Cardiac muscle cell (in vitro differentiated cells and primary cell): Measurements from ENCODE around the gene NCR3LG1. TPM values are rescaled to one million over a fixed set of nuclear protein-coding genes. Genes with fewer than 3 reads are reported as not detected.

Source experiments
- DNase-seq, 2 donors: peaks; one replicate each; pipeline versions ENCODE4 v3.0.0 to v3.0.0-alpha.2; 2010 to 2017; ENCODE audit warnings: low read depth in 1 of 2, low spot score in 1 of 2
- H3K27ac ChIP-seq: fragments of 200-600 bp; sonication (generic); 2 replicates; pipeline ENCODE4 v1.5.1; 2016
- H3K27me3 ChIP-seq: fragments of 200-600 bp; sonication (generic); 2 replicates; pipeline ENCODE4 v1.6.0; 2016; ENCODE audit warnings: control low read depth
- H3K36me3 ChIP-seq: fragments of 200-600 bp; sonication (generic); 2 replicates; pipeline ENCODE4 v1.5.1; 2016; ENCODE audit warnings: control low read depth
- H3K4me1 ChIP-seq: fragments of 200-600 bp; sonication (generic); 2 replicates; pipeline ENCODE4 v1.8.1; 2017; ENCODE audit warnings: low read depth, mild to moderate bottlenecking, mixed run types
- H3K4me3 ChIP-seq: fragments of 200-600 bp; sonication (generic); 2 replicates; pipeline ENCODE4 v1.5.1; 2016; ENCODE audit warnings: mild to moderate bottlenecking
- H3K9me3 ChIP-seq: fragments of 200-600 bp; sonication (generic); 2 replicates; pipeline ENCODE4 v1.5.1; 2017; ENCODE audit warnings: low read depth, mild to moderate bottlenecking, control low read depth
- CTCF ChIP-seq: IDR thresholded peaks from 2 replicates; pipeline ENCODE4 v1.5.1; 2012; ENCODE audit warnings: low read depth, mild to moderate bottlenecking, low read length
- polyA plus RNA-seq: library from polyadenylated mRNA; unstranded; fragments of >200 nt; fragmentation: Nextera tagmentation; extraction: Ambion mirVana; gene quantifications from 2 replicates; pipeline ENCODE4 v1.2.1, GENCODE V29; 2016
- total RNA-seq: library from RNA; depleted of rRNA; stranded (reverse); fragments of >200 nt; gene quantifications from 2 replicates; pipeline ENCODE4 v1.2.3, GENCODE V29; 2016

NCR3LG1 gene
- total and polyA plus RNA-seq, 2 experiments from 2014 or later = 2.7 to 7.6 TPM

- Histone ChIP-seq H3K36me3 (no peaks in the 10 kb centered on the region), H3K9me3 (no peaks in the 10 kb centered on the region), H3K4me1 (peaks cover 7% of the 10 kb centered on the region), H3K4me3 (no peak overlapping the region), H3K27ac (no peak overlapping the region), H3K27me3 (no peaks in the 10 kb centered on the region)
- no peak for TF ChIP-seq CTCF
- DNase-seq = no peak
Observed at GRCh38 chr11:17387254-17387653, 35.7 kb downstream of the NCR3LG1 start.

GRCh38 chr11:17387811-17388210 is 36.2 kb downstream of the NCR3LG1 start:
- no peak for DNase-seq
- Histone ChIP-seq H3K9me3 (no peaks in the 10 kb centered on the region), H3K4me1 (peaks cover 7% of the 10 kb centered on the region), H3K36me3 (no peaks in the 10 kb centered on the region), H3K27ac (no peak overlapping the region), H3K27me3 (no peaks in the 10 kb centered on the region), H3K4me3 (no peak overlapping the region)
- no peak for TF ChIP-seq CTCF

- peaks cover 7% of the 10 kb centered on the region for H3K4me1 ChIP-seq
- H3K27me3 ChIP-seq = no peaks in the 10 kb centered on the region
- H3K9me3 ChIP-seq = no peaks in the 10 kb centered on the region
- peak within 1 kb of the TSS; percentile 63 for H3K4me3 ChIP-seq
- TF ChIP-seq CTCF = no peak
- no peaks in the 10 kb centered on the region for H3K36me3 ChIP-seq
- no peak within 1 kb of the TSS for H3K27ac ChIP-seq
- peak in 1 of 2 donors; percentile 36 for DNase-seq
Observed at GRCh38 chr11:17388609-17389210, 37.1 kb downstream of the NCR3LG1 start, which contains the start of gene KCNJ11. KCNJ11 (minus strand) TSS chr11:17388659; CDS start chr11:17388091, 568 bp downstream.

- Histone ChIP-seq H3K27ac (no peak overlapping the region), H3K4me1 (peaks cover 7% of the 10 kb centered on the region), H3K9me3 (no peaks in the 10 kb centered on the region), H3K36me3 (no peaks in the 10 kb centered on the region), H3K27me3 (no peaks in the 10 kb centered on the region), H3K4me3 (peak overlapping the region; percentile 63)
- peak; percentile 27 for TF ChIP-seq CTCF
- DNase-seq = peak; percentile 40 to 86
Observed at GRCh38 chr11:17389211-17389956, 37.8 kb downstream of the NCR3LG1 start.

- no peak for DNase-seq
- no peak for TF ChIP-seq CTCF
- no peaks in the 10 kb centered on the region for H3K27me3 ChIP-seq
- peaks cover 7% of the 10 kb centered on the region for H3K4me1 ChIP-seq
- peak overlapping the region; percentile 63 for H3K4me3 ChIP-seq
- H3K36me3 ChIP-seq = no peaks in the 10 kb centered on the region
- no peak overlapping the region for H3K27ac ChIP-seq
- H3K9me3 ChIP-seq = no peaks in the 10 kb centered on the region
Observed at GRCh38 chr11:17389957-17390649, 38.5 kb downstream of the NCR3LG1 start.
